ENCODE results near the gene CHST12.

DNA sequence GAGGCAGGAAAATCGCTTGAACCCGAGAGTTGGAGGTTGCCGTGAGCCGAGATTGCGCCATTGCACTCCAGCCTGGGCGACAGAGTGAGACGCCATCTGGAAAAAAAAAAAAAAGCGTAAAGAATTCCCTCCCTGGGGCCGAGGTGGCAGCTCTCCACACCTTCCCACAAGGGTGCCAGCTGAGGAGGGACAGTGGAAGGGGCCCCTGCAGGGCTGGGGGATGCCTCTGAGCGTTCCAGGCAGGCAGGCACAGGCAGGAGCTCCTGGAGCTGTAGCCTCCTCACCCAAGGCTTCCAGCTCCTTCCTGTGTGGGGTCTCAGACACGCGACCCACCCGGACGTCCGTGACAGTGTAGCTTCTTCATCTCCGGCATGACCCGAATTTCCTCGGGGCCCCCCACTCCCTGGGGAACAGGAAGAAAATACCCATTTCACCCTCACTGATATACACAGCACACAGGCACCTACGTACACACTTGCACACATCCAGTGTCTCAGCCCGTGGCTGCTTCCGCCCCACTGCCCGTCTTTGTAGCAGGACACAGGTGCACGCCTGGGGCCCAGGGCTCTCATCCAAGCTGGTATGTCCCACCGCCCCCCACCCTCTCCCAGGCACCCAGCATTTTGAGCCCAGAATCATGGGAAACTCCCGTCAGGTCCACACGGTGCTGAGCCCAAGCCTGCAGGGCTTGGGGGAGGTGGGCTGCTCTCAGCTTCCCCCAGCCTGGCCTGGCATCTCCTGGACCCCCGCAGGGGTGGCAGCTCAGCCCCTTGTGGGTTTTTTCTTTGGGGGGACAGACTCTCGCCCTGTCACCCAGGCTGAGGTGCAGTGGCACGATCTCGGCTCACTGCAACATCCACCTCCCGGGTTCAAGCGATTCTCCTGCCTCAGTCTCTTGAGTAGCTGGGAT lies 47.0 kb downstream of the CHST12 start:
- TF ChIP-seq POLR2A (IDR thresholded peaks at IDR 0.05) (no peak), POLR2AphosphoS5 (IDR thresholded peaks at IDR 0.05) (no peak)
- TF ChIP-seq, protein P1, sequence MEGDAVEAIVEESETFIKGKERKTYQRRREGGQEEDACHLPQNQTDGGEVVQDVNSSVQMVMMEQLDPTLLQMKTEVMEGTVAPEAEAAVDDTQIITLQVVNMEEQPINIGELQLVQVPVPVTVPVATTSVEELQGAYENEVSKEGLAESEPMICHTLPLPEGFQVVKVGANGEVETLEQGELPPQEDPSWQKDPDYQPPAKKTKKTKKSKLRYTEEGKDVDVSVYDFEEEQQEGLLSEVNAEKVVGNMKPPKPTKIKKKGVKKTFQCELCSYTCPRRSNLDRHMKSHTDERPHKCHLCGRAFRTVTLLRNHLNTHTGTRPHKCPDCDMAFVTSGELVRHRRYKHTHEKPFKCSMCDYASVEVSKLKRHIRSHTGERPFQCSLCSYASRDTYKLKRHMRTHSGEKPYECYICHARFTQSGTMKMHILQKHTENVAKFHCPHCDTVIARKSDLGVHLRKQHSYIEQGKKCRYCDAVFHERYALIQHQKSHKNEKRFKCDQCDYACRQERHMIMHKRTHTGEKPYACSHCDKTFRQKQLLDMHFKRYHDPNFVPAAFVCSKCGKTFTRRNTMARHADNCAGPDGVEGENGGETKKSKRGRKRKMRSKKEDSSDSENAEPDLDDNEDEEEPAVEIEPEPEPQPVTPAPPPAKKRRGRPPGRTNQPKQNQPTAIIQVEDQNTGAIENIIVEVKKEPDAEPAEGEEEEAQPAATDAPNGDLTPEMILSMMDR (IDR thresholded peaks at IDR 0.05) = no peak
